IMR-90 (cell line): ENCODE data around the gene TNPO2. TPM values are rescaled to one million over a fixed set of nuclear protein-coding genes. Genes with fewer than 3 reads are reported as not detected.

ENCODE experiments used
- ATAC-seq: fragments of 200-7000 bp; cut with Tn5 transposase; 2 replicates; pipeline ENCODE4 v1.9.1; 2020; ENCODE audit warnings: low read depth, mild to moderate bottlenecking, moderate library complexity
- BruUV-seq: library from RNA; stranded (reverse); fragments of 400-500 nt; replicated peaks from 2 replicates; lab custom pipeline; 2021; lab: Mats Ljungman, UMichigan
- CTCF ChIA-PET: fragments of 300-600 bp; formaldehyde crosslinking; extraction: SDS; loops from one replicate; lab custom pipeline; 2021; ENCODE audit warnings: antibody characterized with exemption; lab: Yijun Ruan, JAX
- POLR2A ChIA-PET: fragments of 300-600 bp; sonication (Branson Sonifier 250); formaldehyde crosslinking; loops from one replicate; lab custom pipeline; 2022; ENCODE audit warnings: antibody characterized with exemption; ENCODE audit not compliant: unreplicated experiment; lab: Charles Lee
- DNase-seq: peaks from one replicate; pipeline ENCODE4 v3.0.0; 2013
- H2AFZ ChIP-seq: replicated peaks from 2 replicates; pipeline ENCODE3; 2013; ENCODE audit warnings: low read length, mild to moderate bottlenecking; ENCODE audit not compliant: poor library complexity
- H2AK5ac ChIP-seq: 2 replicates; pipeline ENCODE4 v1.6.1; 2013; ENCODE audit warnings: low read depth, low read length, inconsistent platforms
- H2AK9ac ChIP-seq: replicated peaks from 2 replicates; pipeline ENCODE3; 2013; ENCODE audit warnings: mild to moderate bottlenecking, low read depth, low read length, moderate library complexity; ENCODE audit not compliant: poor library complexity
- H2BK120ac ChIP-seq: 2 replicates; pipeline ENCODE4 v1.6.1; 2013; ENCODE audit warnings: low read depth, low read length, inconsistent platforms
- H2BK15ac ChIP-seq: 3 replicates; pipeline ENCODE4 v1.6.1; 2013; ENCODE audit warnings: low read depth, low read length, inconsistent platforms
- H2BK20ac ChIP-seq: 2 replicates; pipeline ENCODE4 v1.6.1; 2013; ENCODE audit warnings: low read depth, mild to moderate bottlenecking, inconsistent platforms, low read length, moderate library complexity
- H2BK5ac ChIP-seq: 2 replicates; pipeline ENCODE4 v1.6.1; 2013; ENCODE audit warnings: mild to moderate bottlenecking, low read depth, low read length, inconsistent platforms; ENCODE audit not compliant: poor library complexity, severe bottlenecking
- H3K14ac ChIP-seq: replicated peaks from 2 replicates; pipeline ENCODE4 v1.6.1; 2013; ENCODE audit warnings: low read depth, low read length, inconsistent platforms
- H3K18ac ChIP-seq: 2 replicates; pipeline ENCODE4 v1.6.1; 2013; ENCODE audit warnings: low read depth, low read length, control low read depth
- H3K23ac ChIP-seq: 2 replicates; pipeline ENCODE4 v1.6.1; 2013; ENCODE audit warnings: low read depth, low read length, inconsistent platforms
- H3K27ac ChIP-seq: 2 replicates; pipeline ENCODE4 v1.5.1; 2013; ENCODE audit warnings: mild to moderate bottlenecking, control low read depth, low read length; ENCODE audit not compliant: insufficient read depth
- H3K27me3 ChIP-seq: 2 replicates; pipeline ENCODE4 v1.6.1; 2013; ENCODE audit warnings: low read length; ENCODE audit not compliant: control insufficient read depth, insufficient read depth
- H3K36me3 ChIP-seq: 2 replicates; pipeline ENCODE4 v1.6.1; 2013; ENCODE audit warnings: low read length, mixed read lengths; ENCODE audit not compliant: control insufficient read depth, insufficient read depth
- H3K4ac ChIP-seq: 2 replicates; pipeline ENCODE4 v1.6.1; 2013; ENCODE audit warnings: low read depth, low read length, inconsistent platforms
- H3K4me1 ChIP-seq: 2 replicates; pipeline ENCODE4 v1.6.1; 2013; ENCODE audit warnings: low read length, mixed read lengths; ENCODE audit not compliant: control insufficient read depth, insufficient read depth
- H3K4me2 ChIP-seq: 2 replicates; pipeline ENCODE4 v1.6.1; 2013; ENCODE audit warnings: low read depth, mild to moderate bottlenecking, control low read depth, low read length, moderate library complexity
- H3K4me3 ChIP-seq: 2 replicates; pipeline ENCODE4 v1.5.1; 2013; ENCODE audit warnings: low read depth, mild to moderate bottlenecking, control low read depth, low read length, moderate library complexity; ENCODE audit not compliant: insufficient read depth
- H3K56ac ChIP-seq: 2 replicates; pipeline ENCODE4 v1.6.1; 2013; ENCODE audit warnings: low read length, inconsistent platforms; ENCODE audit not compliant: insufficient read depth; ENCODE audit errors: extremely low read depth
- H3K79me1 ChIP-seq, 2 experiments: 2 replicates each; pipeline ENCODE4 v1.6.1; 2013; ENCODE audit warnings: low read length in 2 of 2, inconsistent platforms in 1 of 2, low read depth in 1 of 2
- H3K9ac ChIP-seq: 2 replicates; pipeline ENCODE4 v1.6.1; 2013; ENCODE audit warnings: low read depth, low read length, control low read depth
- H3K9me1 ChIP-seq: 2 replicates; pipeline ENCODE4 v1.6.1; 2013; ENCODE audit warnings: low read length, inconsistent platforms; ENCODE audit not compliant: insufficient read depth
- H3K9me3 ChIP-seq: 2 replicates; pipeline ENCODE4 v1.6.1; 2013; ENCODE audit warnings: low read length; ENCODE audit not compliant: control insufficient read depth, insufficient read depth
- H4K20me1 ChIP-seq: 2 replicates; pipeline ENCODE4 v1.6.1; 2013; ENCODE audit warnings: low read length, inconsistent platforms; ENCODE audit not compliant: insufficient read depth
- H4K5ac ChIP-seq: 2 replicates; pipeline ENCODE4 v1.6.1; 2013; ENCODE audit warnings: mild to moderate bottlenecking, low read depth, low read length, control low read depth
- H4K8ac ChIP-seq, 2 experiments: 2 replicates each; pipeline ENCODE4 v1.6.1; 2013; ENCODE audit warnings: low read depth in 2 of 2, low read length in 2 of 2, control low read depth in 1 of 2, inconsistent platforms in 1 of 2
- H4K91ac ChIP-seq: 2 replicates; pipeline ENCODE4 v1.6.1; 2013; ENCODE audit warnings: low read depth, low read length, inconsistent platforms; ENCODE audit not compliant: insufficient read depth
- BHLHE40 ChIP-seq: fragments of 150-350 bp; IDR thresholded peaks from 2 replicates; pipeline ENCODE4 v1.6.1; 2016; ENCODE audit warnings: mild to moderate bottlenecking, low read depth, low read length
- CEBPB ChIP-seq: IDR thresholded peaks from 2 replicates; pipeline ENCODE4 v1.6.1; 2012; ENCODE audit warnings: low read depth, low read length, improper control_type of control experiment
- CHD1 ChIP-seq: IDR thresholded peaks from 2 replicates; pipeline ENCODE4 v1.6.1; 2012; ENCODE audit warnings: low read depth, low read length, improper control_type of control experiment
- CTCF ChIP-seq: conservative IDR thresholded peaks from 2 replicates; pipeline ENCODE4 v1.5.1; 2012; ENCODE audit warnings: mild to moderate bottlenecking, low read depth, low read length, improper control_type of control experiment
- MAFK ChIP-seq: IDR thresholded peaks from 2 replicates; pipeline ENCODE4 v1.6.1; 2012; ENCODE audit warnings: low read depth, low read length, improper control_type of control experiment
- MXI1 ChIP-seq: IDR thresholded peaks from 2 replicates; pipeline ENCODE4 v1.6.1; 2012; ENCODE audit warnings: low read depth, mild to moderate bottlenecking, low read length, moderate library complexity, borderline replicate concordance
- NFE2L2 ChIP-seq: fragments of 150-350 bp; IDR thresholded peaks from 2 replicates; pipeline ENCODE4 v1.6.1; 2016; ENCODE audit warnings: low read depth, mild to moderate bottlenecking, low read length
- POLR2A ChIP-seq: IDR thresholded peaks from 2 replicates; pipeline ENCODE4 v1.6.1; 2012; ENCODE audit warnings: mild to moderate bottlenecking, low read depth, low read length
- RAD21 ChIP-seq: IDR thresholded peaks from 2 replicates; pipeline ENCODE4 v1.6.1; 2012; ENCODE audit warnings: low read length, improper control_type of control experiment
- RCOR1 ChIP-seq: IDR thresholded peaks from 2 replicates; pipeline ENCODE4 v1.6.1; 2012; ENCODE audit warnings: mild to moderate bottlenecking, low read length, improper control_type of control experiment; ENCODE audit not compliant: insufficient replicate concordance
- USF2 ChIP-seq: fragments of 150-350 bp; IDR thresholded peaks from 2 replicates; pipeline ENCODE4 v1.6.1; 2017; ENCODE audit warnings: mild to moderate bottlenecking, antibody characterized with exemption, low read length, low read depth
- WGBS, 2 experiments: methylation state at CpG; one replicate each; pipeline versions ENCODE4 v1.1.5 to v1.1.7; 2013; ENCODE audit warnings: missing lambda C conversion rate in 2 of 2; ENCODE audit not compliant: insufficient read length in 1 of 2; ENCODE audit errors: extremely low coverage in 2 of 2; 5-methylcytosine and 5-hydroxymethylcytosine counted together
- dilution Hi-C: fragments of 300-500 bp; cut with HindIII; formaldehyde crosslinking; loops from one replicate; pipeline ENCODE4 v1.14.3; 2018; ENCODE audit warnings: low sequenced_read_pairs; ENCODE audit not compliant: unreplicated experiment
- in situ Hi-C: fragments of 300-500 bp; cut with MboI; formaldehyde crosslinking; loops from 3 replicates; pipeline ENCODE4 v1.14.3; 2019; ENCODE audit warnings: low sequenced_read_pairs, inconsistent platforms, mixed read lengths
- intact Hi-C: fragments of 100-400 bp; cut with micrococcal nuclease; formaldehyde crosslinking; loops from 2 replicates; pipeline ENCODE4 v1.10.0; 2022
- polyA plus RNA-seq, 3 experiments: library from polyadenylated mRNA; depleted of rRNA; stranded (reverse); fragments of >200 nt; gene quantifications; 2 replicates each; pipeline ENCODE4 v1.2.3, GENCODE V29; 2012; ENCODE audit warnings: low replicate concordance in 1 of 3
- total RNA-seq: library from RNA; depleted of rRNA; stranded (reverse); fragments of >200 nt; gene quantifications from 2 replicates; pipeline ENCODE4 v1.2.3, GENCODE V29; 2012

Gene TNPO2
- total and polyA plus RNA-seq, 2 of the 4 experiments (the other 2 are of a cell fraction): 36.0 to 77.2 TPM

GRCh38 chr19:12669270-12670158, 54.2 kb downstream of the TNPO2 start:
- peak overlapping the region; percentile 98 for H2AK9ac ChIP-seq
- peak overlapping the region; percentile 72 to 99 for H4K8ac ChIP-seq
- peak overlapping the region; percentile 41 for H2AK5ac ChIP-seq
- peak overlapping the region; percentile 72; the same call in 1 of the 3 replicates for H2BK15ac ChIP-seq
- BruUV-seq: no TSS peak
- H4K20me1 ChIP-seq: no peaks in the 10 kb centered on the region
- in situ Hi-C loops: loop anchor here (5.0 kb wide), 1 partner anchor 102 kb away; no protein-coding TSS in a partner anchor
- peak overlapping the region; percentile 93 for H3K4ac ChIP-seq
- H3K18ac ChIP-seq: peak overlapping the region; percentile 52; the same call in 1 of the 2 replicates
- DNase-seq: peak; percentile 85
- peak overlapping the region; percentile 95 for H4K91ac ChIP-seq
- WGBS, 2 experiments: 0% methylated on average over 40 of the region's 64 CpGs; no CpG with 5 or more reads in 1 of the 2 experiments
- H3K9ac ChIP-seq: peak overlapping the region; percentile 85
- H2BK5ac ChIP-seq: peak overlapping the region; percentile 93
- ChIA-PET CTCF (no interaction called here), POLR2A (interaction anchor here (0.5 kb wide), 1 partner anchor 527 kb away, joined by 3 read pairs; no protein-coding TSS in a partner anchor)
- H4K5ac ChIP-seq: peak overlapping the region; percentile 90
- H3K9me3 ChIP-seq: no peaks in the 10 kb centered on the region
- no peaks in the 10 kb centered on the region for H3K27me3 ChIP-seq
- peak overlapping the region; percentile 58 for H3K4me3 ChIP-seq
- H2BK20ac ChIP-seq: peak overlapping the region; percentile 78; the same call in 1 of the 2 replicates
- H3K23ac ChIP-seq: peak overlapping the region; percentile 82; the same call in 1 of the 2 replicates
- H3K9me1 ChIP-seq: 0 out of 2 replicates have a peak, but pooled peaks cover 13% of the 10 kb centered on the region
- peak overlapping the region; percentile 97 for H3K56ac ChIP-seq
- dilution Hi-C loops: no loop called here
- H3K14ac ChIP-seq: peak overlapping the region; percentile 91
- H2AFZ ChIP-seq: peak overlapping the region; percentile 95
- no peak for TF ChIP-seq NFE2L2
- TF ChIP-seq CHD1: 0 out of 2 replicates have a peak, but pooled peaks have one; percentile 33
- no peak for TF ChIP-seq RAD21
- TF ChIP-seq MXI1: peak; percentile 56; the same call in 1 of the 2 replicates
- TF ChIP-seq RCOR1: no peak
- no peak for TF ChIP-seq MAFK
- TF ChIP-seq USF2: no peak
- no peak for TF ChIP-seq CTCF
- no peak for TF ChIP-seq BHLHE40
- TF ChIP-seq POLR2A: no peak
- no peak for TF ChIP-seq CEBPB
- H3K4me2 ChIP-seq: peak overlapping the region; percentile 97
- peaks cover 34 to 73% of the 10 kb centered on the region in 2 experiments for H3K79me1 ChIP-seq
- H3K4me1 ChIP-seq: peaks cover 15% of the 10 kb centered on the region
- peak overlapping the region; percentile 79 for H3K27ac ChIP-seq
- peak overlapping the region; percentile 91; the same call in 1 of the 2 replicates for H2BK120ac ChIP-seq
- peaks cover 18% of the 10 kb centered on the region for H3K36me3 ChIP-seq
- peak; percentile 54 for ATAC-seq
- intact Hi-C loops: loop anchor here (1.0 to 5.0 kb wide), 2 partner anchors 59 to 787 kb away; partner anchors contain the start of genes ZNF490 and ZNF791
